H1 (cell line): ENCODE measurements around the gene AKT1. TPM values are rescaled to one million over a fixed set of nuclear protein-coding genes. Genes with fewer than 3 reads are reported as not detected.

Source experiments
- BRCA1 ChIP-seq: IDR thresholded peaks from 2 replicates; pipeline ENCODE4 v1.6.1; 2012; ENCODE audit warnings: low read depth, low read length, improper control_type of control experiment
- CHD7 ChIP-seq: fragments of 300-600 bp; sonication (generic); IDR thresholded peaks from 2 replicates; pipeline ENCODE4 v1.7.1; 2012; ENCODE audit warnings: low read length, moderate library complexity, mild to moderate bottlenecking, inconsistent platforms; ENCODE audit not compliant: insufficient replicate concordance
- FOSL1 ChIP-seq: IDR thresholded peaks from 2 replicates; pipeline ENCODE4 v1.6.1; 2011; ENCODE audit warnings: mild to moderate bottlenecking, low read depth, low read length, moderate library complexity; ENCODE audit not compliant: insufficient read depth
- RXRA ChIP-seq: IDR thresholded peaks from 2 replicates; pipeline ENCODE4 v1.6.1; 2011; ENCODE audit warnings: low read depth, mild to moderate bottlenecking, low read length, moderate library complexity; ENCODE audit not compliant: insufficient read depth
- YY1 ChIP-seq: IDR thresholded peaks from 2 replicates; pipeline ENCODE4 v1.6.1; 2011; ENCODE audit warnings: low read depth, mild to moderate bottlenecking, low read length
- polyA plus RNA-seq, 7 experiments: library from polyadenylated mRNA; depleted of rRNA in 3 of 7; stranded (reverse) in 5 of 7; unstranded in 2 of 7; fragments of >200 nt in 5 of 7; fragments of 200-250 nt in 2 of 7; gene quantifications; 1 replicate in 5 of 7; 2 replicates in 1 of 7; 4 replicates in 1 of 7; pipeline versions ENCODE4 v1.2.1 to v1.2.3, GENCODE V29; 2011 to 2013; ENCODE audit warnings: missing spikeins in 2 of 7, mixed read lengths in 2 of 7
- total RNA-seq: library from RNA; stranded (reverse); fragmentation: NEBNext Ultra II Directional; extraction: Animal tissue kit (Norgen Biotek cat#: 25700); gene quantifications from 2 replicates; pipeline ENCODE4 v1.2.1, GENCODE V29; 2021

The AKT1 gene
- total and polyA plus RNA-seq, 2 of the 8 experiments (the other 6 are each of a cell fraction or from before 2014, with no cell fraction given), result 68.1 to 71.5 TPM

DNA sequence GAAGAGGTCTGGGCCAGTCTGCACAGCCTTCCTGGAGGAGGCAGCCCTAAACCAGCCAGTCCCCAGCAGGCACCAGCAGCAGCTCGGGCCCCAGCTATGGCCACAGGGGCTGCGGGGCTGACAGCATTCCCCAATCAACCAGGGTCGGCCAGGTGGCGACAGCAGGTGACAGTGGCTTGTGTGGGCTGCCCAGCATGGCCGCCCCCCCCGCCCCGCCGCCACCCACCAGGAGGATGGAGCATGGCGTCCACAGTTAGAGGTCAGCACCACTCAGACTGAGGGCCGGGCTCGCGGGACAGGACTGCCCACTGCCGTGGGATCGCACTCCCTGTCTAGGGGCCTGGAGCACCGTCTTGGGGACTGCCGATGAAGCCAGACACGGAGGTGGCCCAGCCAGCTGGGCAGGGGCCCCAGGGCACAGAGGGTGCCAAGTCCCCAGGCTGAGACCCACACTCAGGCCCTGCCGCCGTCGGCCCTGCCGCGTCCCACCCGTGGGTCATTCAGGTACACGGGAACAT, 15.0 kb downstream of the AKT1 start (continued):
- TF ChIP-seq CHD7 (no peak), BRCA1 (no peak), RXRA (no peak), YY1 (no peak), FOSL1 (no peak)
